OCI-LY3 (cell line): ENCODE measurements around the gene APOF.

ENCODE experiments used
- EZH2phosphoT487 ChIP-seq: fragments of 200-600 bp; shearing (Covaris generic); IDR thresholded peaks from 2 replicates; pipeline ENCODE4 v1.6.1; 2018; ENCODE audit warnings: antibody characterized with exemption, mixed run types, low read depth
- TF ChIP-seq, protein P1 (sequence below): fragments of 200-600, 300-600 bp; sonication (generic); IDR thresholded peaks from 2 replicates; pipeline ENCODE4 v1.5.1; 2014; ENCODE audit warnings: antibody characterized with exemption, low read length, low read depth

DNA sequence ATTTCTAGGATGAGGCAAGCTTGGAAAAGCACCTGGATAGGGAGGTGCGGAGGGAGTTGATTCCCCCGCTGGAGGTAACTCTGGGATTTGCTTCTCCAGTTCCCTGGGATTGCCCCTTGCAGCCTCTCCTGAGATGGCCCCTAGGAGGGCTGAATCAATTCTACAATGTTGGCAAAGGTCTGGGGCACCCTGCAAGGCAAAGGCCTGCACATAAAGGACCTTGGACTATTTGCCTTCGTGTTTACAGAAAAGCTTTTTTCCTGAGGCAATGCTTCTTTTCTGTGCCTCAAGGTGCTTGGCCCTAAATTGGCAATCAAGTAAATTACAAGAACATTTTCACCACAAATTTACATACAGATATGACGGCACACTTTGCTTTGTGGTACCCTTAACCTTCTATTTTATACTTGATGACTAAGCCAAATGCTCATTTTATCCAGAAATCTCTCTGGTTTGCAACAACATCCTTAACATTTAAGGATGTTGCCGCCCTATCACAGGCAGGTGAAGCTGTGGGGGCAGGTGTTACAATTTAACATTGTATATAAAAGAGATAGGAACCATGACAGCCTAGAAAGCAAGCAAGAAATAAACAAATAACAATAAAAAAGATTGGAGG lies 46.3 kb upstream of the APOF start:
- TF ChIP-seq, protein P1, sequence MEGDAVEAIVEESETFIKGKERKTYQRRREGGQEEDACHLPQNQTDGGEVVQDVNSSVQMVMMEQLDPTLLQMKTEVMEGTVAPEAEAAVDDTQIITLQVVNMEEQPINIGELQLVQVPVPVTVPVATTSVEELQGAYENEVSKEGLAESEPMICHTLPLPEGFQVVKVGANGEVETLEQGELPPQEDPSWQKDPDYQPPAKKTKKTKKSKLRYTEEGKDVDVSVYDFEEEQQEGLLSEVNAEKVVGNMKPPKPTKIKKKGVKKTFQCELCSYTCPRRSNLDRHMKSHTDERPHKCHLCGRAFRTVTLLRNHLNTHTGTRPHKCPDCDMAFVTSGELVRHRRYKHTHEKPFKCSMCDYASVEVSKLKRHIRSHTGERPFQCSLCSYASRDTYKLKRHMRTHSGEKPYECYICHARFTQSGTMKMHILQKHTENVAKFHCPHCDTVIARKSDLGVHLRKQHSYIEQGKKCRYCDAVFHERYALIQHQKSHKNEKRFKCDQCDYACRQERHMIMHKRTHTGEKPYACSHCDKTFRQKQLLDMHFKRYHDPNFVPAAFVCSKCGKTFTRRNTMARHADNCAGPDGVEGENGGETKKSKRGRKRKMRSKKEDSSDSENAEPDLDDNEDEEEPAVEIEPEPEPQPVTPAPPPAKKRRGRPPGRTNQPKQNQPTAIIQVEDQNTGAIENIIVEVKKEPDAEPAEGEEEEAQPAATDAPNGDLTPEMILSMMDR = no peak
- no peak for TF ChIP-seq EZH2phosphoT487
